ENCODE data around the gene GAGE12E. TPM values are rescaled to one million over a fixed set of nuclear protein-coding genes. Genes with fewer than 3 reads are reported as not detected.
"Not testable (repeated sequence)": the region's sequence is repeated elsewhere in the genome, so short reads cannot be mapped to it uniquely, and the experiment has no call there.

The GAGE12E gene
- total RNA-seq, result not detected

GRCh38 chrX:49550989-49551388, at the start of gene GAGE12E:
TSS of gene GAGE12E (plus strand) at chrX:49551289. CDS start at chrX:49552444, 1,155 bp downstream.
- H3K4me1 Mint-ChIP-seq; H3K27ac Mint-ChIP-seq; DNase-seq; intact Hi-C loops (cut with DNase I, micrococcal nuclease); ATAC-seq; POLR2A ChIA-PET; H3K27me3 Mint-ChIP-seq; H3K4me3 Mint-ChIP-seq; CTCF ChIA-PET; H3K9me3 Mint-ChIP-seq (ENCODE audit: low read depth); H3K36me3 Mint-ChIP-seq (ENCODE audit: low read depth): not testable (repeated sequence)

GRCh38 chrX:49531877-49532276, 19.2 kb upstream of the GAGE12E start, which contains the start of gene GAGE12C:
TSS of gene GAGE12C (plus strand) at chrX:49532177. CDS start at chrX:49533332, 1,155 bp downstream.
- intact Hi-C loops (cut with DNase I, micrococcal nuclease); H3K4me3 Mint-ChIP-seq; H3K9me3 Mint-ChIP-seq (ENCODE audit: low read depth); ATAC-seq; H3K4me1 Mint-ChIP-seq; H3K27me3 Mint-ChIP-seq; H3K27ac Mint-ChIP-seq; POLR2A ChIA-PET; H3K36me3 Mint-ChIP-seq (ENCODE audit: low read depth); CTCF ChIA-PET; DNase-seq: not testable (repeated sequence)

GRCh38 chrX:49541433-49541832, 9.7 kb upstream of the GAGE12E start, which contains the start of gene GAGE12D:
TSS of gene GAGE12D (plus strand) at chrX:49541733. CDS start at chrX:49542888, 1,155 bp downstream.
- H3K4me1 Mint-ChIP-seq; ATAC-seq; H3K9me3 Mint-ChIP-seq (ENCODE audit: low read depth); H3K36me3 Mint-ChIP-seq (ENCODE audit: low read depth); H3K27ac Mint-ChIP-seq; DNase-seq; CTCF ChIA-PET; H3K4me3 Mint-ChIP-seq; POLR2A ChIA-PET; H3K27me3 Mint-ChIP-seq; intact Hi-C loops (cut with DNase I, micrococcal nuclease): not testable (repeated sequence)

GRCh38 chrX:49560542-49560941, 9.5 kb downstream of the GAGE12E start, which contains the start of gene GAGE12F:
TSS of gene GAGE12F (plus strand) at chrX:49560842. CDS start at chrX:49561997, 1,155 bp downstream.
- CTCF ChIA-PET; H3K4me3 Mint-ChIP-seq; H3K4me1 Mint-ChIP-seq; H3K27me3 Mint-ChIP-seq; DNase-seq; H3K36me3 Mint-ChIP-seq (ENCODE audit: low read depth); intact Hi-C loops (cut with DNase I, micrococcal nuclease); H3K27ac Mint-ChIP-seq; POLR2A ChIA-PET; ATAC-seq; H3K9me3 Mint-ChIP-seq (ENCODE audit: low read depth): not testable (repeated sequence)

- POLR2A ChIA-PET; DNase-seq; H3K4me1 Mint-ChIP-seq; H3K27me3 Mint-ChIP-seq; ATAC-seq; H3K4me3 Mint-ChIP-seq; CTCF ChIA-PET; H3K27ac Mint-ChIP-seq; H3K9me3 Mint-ChIP-seq (ENCODE audit: low read depth); H3K36me3 Mint-ChIP-seq (ENCODE audit: low read depth); intact Hi-C loops (cut with DNase I, micrococcal nuclease): not testable (repeated sequence)
Observed at GRCh38 chrX:49568728-49569127, 17.6 kb downstream of the GAGE12E start.

- POLR2A ChIA-PET; H3K4me3 Mint-ChIP-seq; CTCF ChIA-PET; ATAC-seq; DNase-seq; H3K27me3 Mint-ChIP-seq; intact Hi-C loops (cut with DNase I, micrococcal nuclease); H3K4me1 Mint-ChIP-seq; H3K9me3 Mint-ChIP-seq (ENCODE audit: low read depth); H3K27ac Mint-ChIP-seq; H3K36me3 Mint-ChIP-seq (ENCODE audit: low read depth): not testable (repeated sequence)
Observed at GRCh38 chrX:49569152-49569551, 18.1 kb downstream of the GAGE12E start.

GRCh38 chrX:49570100-49570499, 19.0 kb downstream of the GAGE12E start, which contains the start of gene GAGE12G:
TSS of gene GAGE12G (plus strand) at chrX:49570400. CDS start at chrX:49571555, 1,155 bp downstream.
- DNase-seq; H3K4me3 Mint-ChIP-seq; H3K4me1 Mint-ChIP-seq; H3K36me3 Mint-ChIP-seq (ENCODE audit: low read depth); H3K27me3 Mint-ChIP-seq; H3K27ac Mint-ChIP-seq; H3K9me3 Mint-ChIP-seq (ENCODE audit: low read depth); intact Hi-C loops (cut with DNase I, micrococcal nuclease); POLR2A ChIA-PET; ATAC-seq; CTCF ChIA-PET: not testable (repeated sequence)

GRCh38 chrX:49579649-49580048, 28.6 kb downstream of the GAGE12E start, which contains the start of gene GAGE12H:
TSS of gene GAGE12H (plus strand) at chrX:49579949. CDS start at chrX:49581104, 1,155 bp downstream.
- POLR2A ChIA-PET; H3K36me3 Mint-ChIP-seq (ENCODE audit: low read depth); H3K9me3 Mint-ChIP-seq (ENCODE audit: low read depth); H3K27me3 Mint-ChIP-seq; intact Hi-C loops (cut with DNase I, micrococcal nuclease); CTCF ChIA-PET; DNase-seq; H3K27ac Mint-ChIP-seq; H3K4me3 Mint-ChIP-seq; ATAC-seq; H3K4me1 Mint-ChIP-seq: not testable (repeated sequence)

- not testable (repeated sequence) for H3K4me1 Mint-ChIP-seq
Observed at GRCh38 chrX:49589196-49589595, 38.1 kb downstream of the GAGE12E start, which contains the start of gene GAGE2A. TSS of gene GAGE2A (plus strand) at chrX:49589496. CDS start at chrX:49590651, 1,155 bp downstream.

GRCh38 chrX:49589769-49590478, 38.8 kb downstream of the GAGE12E start:
- DNase-seq; H3K27me3 Mint-ChIP-seq; H3K4me3 Mint-ChIP-seq; POLR2A ChIA-PET; H3K27ac Mint-ChIP-seq; CTCF ChIA-PET; H3K36me3 Mint-ChIP-seq (ENCODE audit: low read depth); intact Hi-C loops (cut with DNase I, micrococcal nuclease); H3K4me1 Mint-ChIP-seq; H3K9me3 Mint-ChIP-seq (ENCODE audit: low read depth); ATAC-seq: not testable (repeated sequence)

More at GRCh38 chrX:49589196-49589595, 38.1 kb downstream of the GAGE12E start, which contains the start of gene GAGE2A:
- intact Hi-C loops (cut with DNase I, micrococcal nuclease); H3K27me3 Mint-ChIP-seq; H3K9me3 Mint-ChIP-seq (ENCODE audit: low read depth); DNase-seq; POLR2A ChIA-PET; H3K4me3 Mint-ChIP-seq; ATAC-seq; H3K27ac Mint-ChIP-seq; CTCF ChIA-PET; H3K36me3 Mint-ChIP-seq (ENCODE audit: low read depth): not testable (repeated sequence)

GRCh38 chrX:49590488-49590887, 39.4 kb downstream of the GAGE12E start:
- H3K4me3 Mint-ChIP-seq; intact Hi-C loops (cut with DNase I, micrococcal nuclease); H3K36me3 Mint-ChIP-seq (ENCODE audit: low read depth); H3K9me3 Mint-ChIP-seq (ENCODE audit: low read depth); H3K27ac Mint-ChIP-seq; CTCF ChIA-PET; POLR2A ChIA-PET; H3K27me3 Mint-ChIP-seq; DNase-seq; ATAC-seq; H3K4me1 Mint-ChIP-seq: not testable (repeated sequence)

- H3K27me3 Mint-ChIP-seq; DNase-seq; intact Hi-C loops (cut with DNase I, micrococcal nuclease); H3K9me3 Mint-ChIP-seq (ENCODE audit: low read depth); POLR2A ChIA-PET; H3K27ac Mint-ChIP-seq; H3K36me3 Mint-ChIP-seq (ENCODE audit: low read depth); ATAC-seq; H3K4me3 Mint-ChIP-seq; H3K4me1 Mint-ChIP-seq; CTCF ChIA-PET: not testable (repeated sequence)
Observed at GRCh38 chrX:49598720-49599119, 47.6 kb downstream of the GAGE12E start, which contains the start of gene GAGE1. TSS of gene GAGE1 (plus strand) at chrX:49599020. CDS start at chrX:49600175, 1,155 bp downstream.
